Transverse colon (tissue), 4 donors: ENCODE results near the gene SLC10A6. TPM values are rescaled to one million over a fixed set of nuclear protein-coding genes. Genes with fewer than 3 reads are reported as not detected.

Experiments used
- DNase-seq: peaks from one replicate; pipeline ENCODE4 v3.0.0-alpha.2; 2019
- H3K27ac ChIP-seq, 4 donors: fragments of 200-600 bp; sonication (generic); 2 replicates each; pipeline ENCODE4 v1.5.1; 2016 to 2018; ENCODE audit warnings: inconsistent platforms in 4 of 4
- H3K27me3 ChIP-seq: fragments of 200-600 bp; sonication (generic); 2 replicates; pipeline ENCODE4 v1.5.1; 2017; ENCODE audit warnings: inconsistent platforms
- H3K36me3 ChIP-seq, 4 donors: fragments of 200-600 bp; sonication (generic); 2 replicates each; pipeline ENCODE4 v1.5.1; 2017 to 2019; ENCODE audit warnings: inconsistent platforms in 4 of 4
- H3K4me1 ChIP-seq, 4 donors: fragments of 200-600 bp; sonication (generic); 2 replicates each; pipeline ENCODE4 v1.5.1; 2017 to 2020; ENCODE audit warnings: inconsistent platforms in 4 of 4
- H3K4me3 ChIP-seq, 4 donors: fragments of 200-600 bp; sonication (generic); 1 replicate in 1 of 4; 2 replicates in 3 of 4; pipeline versions ENCODE4 v1.5.1 to v1.6.1; 2017 to 2019; ENCODE audit warnings: inconsistent platforms in 4 of 4
- H3K9me3 ChIP-seq, 2 donors: fragments of 200-600 bp; sonication (generic); 2 replicates each; pipeline ENCODE4 v1.5.1; 2017 to 2019; ENCODE audit warnings: inconsistent platforms in 2 of 2
- EP300 ChIP-seq: sonication (generic); formaldehyde crosslinking; IDR thresholded peaks from one replicate; pipeline ENCODE4 v1.6.1; 2017; ENCODE audit warnings: antibody characterized with exemption, low read depth
- POLR2A ChIP-seq: fragments of 450-650 bp; IDR thresholded peaks from one replicate; pipeline ENCODE4 v1.6.1; 2016; ENCODE audit warnings: antibody characterized with exemption, mild to moderate bottlenecking, moderate library complexity
- POLR2AphosphoS5 ChIP-seq, 3 donors: sonication (generic); formaldehyde crosslinking; IDR thresholded peaks; one replicate each; pipeline ENCODE4 v1.6.1; 2016; ENCODE audit warnings: antibody characterized with exemption in 3 of 3
- WGBS, 2 donors: methylation state at CpG; one replicate each; pipeline ENCODE4 v1.1.5; 2018; ENCODE audit warnings: low coverage in 1 of 2; 5-methylcytosine and 5-hydroxymethylcytosine counted together
- in situ Hi-C, 4 donors: fragments of 200-750 bp; cut with MboI; loops; one replicate each; pipeline versions ENCODE4 v1.15.0 to v1.15.1; 2017; ENCODE audit warnings: low sequenced_read_pairs in 3 of 4, low pct_ligation_motif_present in 1 of 4, low pct_unique_long_range_greater_than_20kb in 1 of 4
- intact Hi-C: fragments of 100-400 bp; cut with DNase I; formaldehyde crosslinking; loops from one replicate; pipeline ENCODE4 v1.15.1; 2023; ENCODE audit warnings: low total_unique reads
- total RNA-seq, 4 donors: library from RNA; depleted of rRNA; stranded (reverse); fragments of >200 nt; gene quantifications; one replicate each; pipeline ENCODE4 v1.1.0, GENCODE V29; 2016
- TF ChIP-seq, protein P1 (sequence below), 5 experiments: fragments of 200-600 bp in 3 of 5; fragments of 450-650 bp in 2 of 5; sonication (generic) in 3 of 5; IDR thresholded peaks; 1 replicate in 2 of 5; 2 replicates in 3 of 5; pipeline ENCODE4 v1.5.1; 2016 to 2017; ENCODE audit warnings: antibody characterized with exemption in 5 of 5, inconsistent platforms in 3 of 5, mild to moderate bottlenecking in 2 of 5, moderate library complexity in 1 of 5

Gene SLC10A6
- total RNA-seq, 4 donors from 2014 or later: 0.32 TPM; not detected in 3

DNA sequence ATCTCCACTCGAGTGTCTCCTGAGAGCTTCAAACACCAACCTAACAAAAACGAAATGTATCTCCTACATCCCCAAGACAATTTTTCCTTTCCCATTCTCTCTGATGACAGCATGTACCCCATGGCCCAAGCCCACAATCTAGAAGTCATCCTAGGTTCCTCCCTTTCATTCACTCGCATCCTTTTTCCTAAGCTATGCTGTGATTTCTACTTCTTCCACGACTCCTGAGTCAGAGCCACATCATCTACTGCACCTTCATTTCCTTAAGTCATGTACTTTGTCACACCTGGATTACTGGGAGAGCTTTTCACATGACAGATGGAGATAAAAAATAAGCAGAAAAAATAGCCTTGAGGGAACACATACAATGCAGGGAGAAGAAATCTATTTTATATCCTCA lies 23.0 kb upstream of the SLC10A6 start:
- H3K4me1 ChIP-seq: no peaks in the 10 kb centered on the region
- 70 to 75% methylated on average over 4 of the region's 4 CpGs for WGBS, 2 donors
- no peaks in the 10 kb centered on the region for H3K27me3 ChIP-seq
- H3K4me3 ChIP-seq: no peak overlapping the region
- intact Hi-C loops (no loop called here), in situ Hi-C loops (no loop called here)
- no peak overlapping the region for H3K27ac ChIP-seq
- DNase-seq: no peak
- H3K9me3 ChIP-seq: no peaks in the 10 kb centered on the region
- H3K36me3 ChIP-seq: no peaks in the 10 kb centered on the region
- TF ChIP-seq EP300 (no peak), POLR2A (no peak), POLR2AphosphoS5 (IDR thresholded peaks at IDR 0.05) (no peak)
- TF ChIP-seq, protein P1, sequence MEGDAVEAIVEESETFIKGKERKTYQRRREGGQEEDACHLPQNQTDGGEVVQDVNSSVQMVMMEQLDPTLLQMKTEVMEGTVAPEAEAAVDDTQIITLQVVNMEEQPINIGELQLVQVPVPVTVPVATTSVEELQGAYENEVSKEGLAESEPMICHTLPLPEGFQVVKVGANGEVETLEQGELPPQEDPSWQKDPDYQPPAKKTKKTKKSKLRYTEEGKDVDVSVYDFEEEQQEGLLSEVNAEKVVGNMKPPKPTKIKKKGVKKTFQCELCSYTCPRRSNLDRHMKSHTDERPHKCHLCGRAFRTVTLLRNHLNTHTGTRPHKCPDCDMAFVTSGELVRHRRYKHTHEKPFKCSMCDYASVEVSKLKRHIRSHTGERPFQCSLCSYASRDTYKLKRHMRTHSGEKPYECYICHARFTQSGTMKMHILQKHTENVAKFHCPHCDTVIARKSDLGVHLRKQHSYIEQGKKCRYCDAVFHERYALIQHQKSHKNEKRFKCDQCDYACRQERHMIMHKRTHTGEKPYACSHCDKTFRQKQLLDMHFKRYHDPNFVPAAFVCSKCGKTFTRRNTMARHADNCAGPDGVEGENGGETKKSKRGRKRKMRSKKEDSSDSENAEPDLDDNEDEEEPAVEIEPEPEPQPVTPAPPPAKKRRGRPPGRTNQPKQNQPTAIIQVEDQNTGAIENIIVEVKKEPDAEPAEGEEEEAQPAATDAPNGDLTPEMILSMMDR (IDR thresholded peaks at IDR 0.05): no peak

DNA sequence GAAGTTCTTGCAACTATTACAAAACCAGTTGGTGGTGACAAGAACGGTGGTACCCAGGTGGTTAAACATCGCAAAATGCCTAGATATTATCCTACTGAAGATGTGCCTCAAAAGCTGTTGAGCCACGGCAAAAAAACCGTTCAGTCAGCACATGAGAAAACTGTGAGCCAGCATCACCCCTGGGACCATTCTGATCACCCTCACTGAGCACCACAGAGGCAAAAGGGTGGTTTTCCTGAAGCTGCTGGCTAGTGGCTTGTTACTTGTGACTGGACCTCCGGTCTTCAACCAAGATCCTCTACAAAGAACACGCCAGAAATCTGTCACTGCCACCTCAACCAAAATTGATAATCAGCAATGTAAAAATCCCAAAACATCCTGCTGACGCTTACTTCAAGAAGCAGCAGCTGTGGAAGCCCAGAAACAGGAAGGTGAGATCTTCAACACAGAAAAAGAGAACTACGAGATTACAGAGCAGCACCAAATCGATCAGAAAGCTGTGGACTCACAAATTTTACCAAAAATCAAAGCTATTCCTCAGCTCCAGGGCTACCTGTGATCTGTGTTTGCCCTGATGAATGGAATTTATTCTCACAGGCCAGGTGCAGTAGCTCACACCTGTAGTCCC lies 21.4 kb upstream of the SLC10A6 start:
- Histone ChIP-seq H3K4me3 (no peak overlapping the region), H3K27me3 (no peaks in the 10 kb centered on the region), H3K9me3 (no peaks in the 10 kb centered on the region), H3K36me3 (no peaks in the 10 kb centered on the region), H3K4me1 (no peaks in the 10 kb centered on the region), H3K27ac (no peak overlapping the region)
- in situ Hi-C loops (no loop called here), intact Hi-C loops (no loop called here)
- WGBS, 2 donors: 69 to 76% methylated on average over 8 to 9 of the region's 9 CpGs
- TF ChIP-seq POLR2AphosphoS5 (IDR thresholded peaks at IDR 0.05) (no peak), EP300 (no peak), POLR2A (no peak)
- TF ChIP-seq, protein P1 (IDR thresholded peaks at IDR 0.05): no peak
- no peak for DNase-seq

DNA sequence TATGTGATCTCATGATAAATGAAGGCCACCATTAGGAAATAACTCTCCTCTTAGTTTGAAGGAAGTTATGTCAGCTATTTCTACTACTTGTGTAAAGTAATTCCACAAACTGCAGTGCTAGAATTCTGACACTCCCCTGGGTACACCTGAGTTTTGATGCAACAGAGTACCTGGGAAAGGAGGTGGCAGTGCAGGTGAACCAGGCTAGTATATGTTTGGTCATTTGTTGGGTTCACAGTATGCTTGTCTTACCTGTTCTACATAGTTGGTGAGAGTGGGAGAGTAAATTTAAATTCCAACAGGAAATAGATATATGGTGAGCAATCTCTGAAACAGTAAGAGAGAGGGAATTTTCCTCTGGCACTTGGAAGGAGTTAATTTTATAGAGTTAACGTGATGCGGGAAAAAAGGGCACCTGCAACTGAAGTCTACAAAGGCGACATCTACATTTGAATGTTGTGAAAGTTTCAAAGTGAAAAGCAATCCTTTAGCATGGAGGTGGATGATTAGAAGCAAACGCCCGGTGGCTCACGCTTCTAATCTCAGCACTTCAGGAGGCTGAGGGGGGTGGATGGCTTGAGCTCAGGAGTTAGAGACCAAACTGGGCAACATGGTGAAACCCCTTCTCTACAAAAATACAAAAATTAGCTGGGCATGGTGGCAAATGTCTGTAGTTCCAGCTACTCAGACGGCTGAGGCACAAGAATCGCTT lies 8.3 kb upstream of the SLC10A6 start:
- no peak overlapping the region for H3K27ac ChIP-seq
- 94% methylated on average over 6 to 8 of the region's 8 CpGs for WGBS, 2 donors
- H3K4me1 ChIP-seq: no peaks in the 10 kb centered on the region
- TF ChIP-seq, protein P1 (IDR thresholded peaks at IDR 0.05): no peak
- no peak for TF ChIP-seq POLR2A
- no peak for TF ChIP-seq EP300
- no peak for TF ChIP-seq POLR2AphosphoS5 (IDR thresholded peaks at IDR 0.05)
- H3K36me3 ChIP-seq: no peaks in the 10 kb centered on the region
- in situ Hi-C loops (no loop called here), intact Hi-C loops (no loop called here)
- no peaks in the 10 kb centered on the region for H3K9me3 ChIP-seq
- no peak overlapping the region for H3K4me3 ChIP-seq
- no peak for DNase-seq
- no peaks in the 10 kb centered on the region for H3K27me3 ChIP-seq

DNA sequence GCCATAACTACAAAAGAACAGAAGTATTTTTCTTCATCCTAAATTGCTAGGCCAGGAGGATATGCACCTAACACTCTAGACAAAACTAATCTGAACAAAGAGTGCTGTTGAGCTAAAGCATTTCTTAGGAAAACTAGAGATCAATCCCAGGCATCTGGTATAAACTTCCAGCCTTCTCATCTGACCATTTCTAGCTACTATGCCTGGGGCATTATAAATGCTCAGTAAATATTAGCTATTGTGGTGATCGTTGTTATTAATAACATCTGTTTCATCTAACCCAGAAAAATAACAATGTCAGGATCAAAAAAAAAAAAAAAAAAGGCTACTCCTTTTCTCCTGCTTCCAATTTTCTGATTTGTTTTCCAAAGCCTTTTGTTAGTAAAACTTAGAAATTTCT lies 7.7 kb upstream of the SLC10A6 start:
- Histone ChIP-seq H3K27me3 (no peaks in the 10 kb centered on the region), H3K36me3 (no peaks in the 10 kb centered on the region), H3K4me1 (no peaks in the 10 kb centered on the region), H3K27ac (no peak overlapping the region), H3K4me3 (no peak overlapping the region), H3K9me3 (no peaks in the 10 kb centered on the region)
- intact Hi-C loops: no loop called here
- in situ Hi-C loops: no loop called here
- WGBS, 2 donors: 71 to 83% methylated on average over 1 of the region's 1 CpG
- TF ChIP-seq POLR2A (no peak), EP300 (no peak), POLR2AphosphoS5 (IDR thresholded peaks at IDR 0.05) (no peak)
- TF ChIP-seq, protein P1 (IDR thresholded peaks at IDR 0.05): no peak
- no peak for DNase-seq
